Lung (tissue), 12 donors: ENCODE data around the gene ZNF106. TPM values are rescaled to one million over a fixed set of nuclear protein-coding genes. Genes with fewer than 3 reads are reported as not detected.

ENCODE experiments used
- ATAC-seq: fragments of 200-7000 bp; cut with Tn5 transposase; one replicate; pipeline ENCODE4 v1.9.1; 2020; ENCODE audit warnings: moderate number of reproducible peaks; ENCODE audit not compliant: insufficient read depth, low FRiP score
- DNase-seq, 3 donors: peaks; one replicate each; pipeline ENCODE4 v3.0.0-alpha.2; 2013 to 2017
- H3K27ac ChIP-seq, 2 donors: one replicate each; pipeline ENCODE4 v1.5.1; 2013; ENCODE audit warnings: mild to moderate bottlenecking in 2 of 2, moderate library complexity in 2 of 2, control low read depth in 1 of 2, inconsistent platforms in 1 of 2, low read depth in 1 of 2, low read length in 1 of 2
- H3K27me3 ChIP-seq, 3 donors: one replicate each; pipeline ENCODE4 v1.5.1; 2013; ENCODE audit warnings: low read length in 2 of 3; ENCODE audit not compliant: control insufficient read depth in 3 of 3, insufficient read depth in 3 of 3
- H3K36me3 ChIP-seq, 4 donors: one replicate each; pipeline ENCODE4 v1.5.1; 2013; ENCODE audit warnings: low read length in 4 of 4, mild to moderate bottlenecking in 1 of 4, moderate library complexity in 1 of 4; ENCODE audit not compliant: control insufficient read depth in 4 of 4, insufficient read depth in 4 of 4
- H3K4me1 ChIP-seq, 5 donors: one replicate each; pipeline ENCODE4 v1.5.1; 2013; ENCODE audit warnings: low read length in 5 of 5, mild to moderate bottlenecking in 2 of 5, moderate library complexity in 1 of 5; ENCODE audit not compliant: control insufficient read depth in 5 of 5, insufficient read depth in 5 of 5
- H3K4me3 ChIP-seq: one replicate; pipeline ENCODE4 v1.5.1; 2013; ENCODE audit warnings: mild to moderate bottlenecking, control low read depth, moderate library complexity
- H3K9ac ChIP-seq, 2 donors: one replicate each; pipeline ENCODE4 v1.5.1; 2013; ENCODE audit warnings: low read length in 2 of 2, control low read depth in 1 of 2; ENCODE audit not compliant: insufficient read depth in 1 of 2
- H3K9me3 ChIP-seq, 4 donors: one replicate each; pipeline ENCODE4 v1.5.1; 2013; ENCODE audit warnings: low read length in 3 of 4, mild to moderate bottlenecking in 1 of 4, moderate library complexity in 1 of 4; ENCODE audit not compliant: control insufficient read depth in 4 of 4, insufficient read depth in 3 of 4
- WGBS, 2 donors: extraction: QIAGEN DNeasy Blood & Tissue Kit; methylation state at CpG; one replicate each; pipeline ENCODE4 v1.1.7; 2013; 5-methylcytosine and 5-hydroxymethylcytosine counted together
- polyA plus RNA-seq, 2 donors: library from polyadenylated mRNA; stranded (reverse); fragments of 200-250 nt; gene quantifications; one replicate each; pipeline ENCODE4 v1.2.1, GENCODE V29; 2013
- total RNA-seq, 2 donors: library from RNA; depleted of rRNA in 1 of 2; stranded (reverse); fragments of >200 nt in 1 of 2; gene quantifications; one replicate each; pipeline ENCODE4 v1.2.1, GENCODE V29; 2014 to 2021
- TF ChIP-seq, protein P1 (sequence below): IDR thresholded peaks from 2 replicates; pipeline ENCODE4 v1.5.1; 2012; ENCODE audit warnings: mild to moderate bottlenecking; ENCODE audit errors: control extremely low read depth, extremely low read depth
- donor health status: control.
- donor health status: control.
- donor health status: Bipolar disorder and iron deficiency.
- donor health status: healthy.
- donor health status: DM: yes; HTN: yes; CAD: no.

Gene ZNF106
- total and polyA plus RNA-seq, 4 donors, result 10.9 to 67.5 (median 41.2) TPM

GRCh38 chr15:42392309-42393024 lies 98.5 kb downstream of the ZNF106 start:
- no peak for ATAC-seq
- 92 to 93% methylated on average over 11 of the region's 11 CpGs for WGBS, 2 donors

GRCh38 chr15:42387603-42388002 lies 103.3 kb downstream of the ZNF106 start:
- Histone ChIP-seq H3K9me3 (no peaks in the 10 kb centered on the region), H3K27me3 (no peaks in the 10 kb centered on the region), H3K36me3 (peaks cover 0 to 7% (median 0%) of the 10 kb centered on the region in 4 donors), H3K27ac (no peak overlapping the region), H3K4me3 (no peak overlapping the region), H3K9ac (no peak overlapping the region), H3K4me1 (peaks cover 0 to 17% (median 0%) of the 10 kb centered on the region in 5 donors)
- TF ChIP-seq, protein P1, sequence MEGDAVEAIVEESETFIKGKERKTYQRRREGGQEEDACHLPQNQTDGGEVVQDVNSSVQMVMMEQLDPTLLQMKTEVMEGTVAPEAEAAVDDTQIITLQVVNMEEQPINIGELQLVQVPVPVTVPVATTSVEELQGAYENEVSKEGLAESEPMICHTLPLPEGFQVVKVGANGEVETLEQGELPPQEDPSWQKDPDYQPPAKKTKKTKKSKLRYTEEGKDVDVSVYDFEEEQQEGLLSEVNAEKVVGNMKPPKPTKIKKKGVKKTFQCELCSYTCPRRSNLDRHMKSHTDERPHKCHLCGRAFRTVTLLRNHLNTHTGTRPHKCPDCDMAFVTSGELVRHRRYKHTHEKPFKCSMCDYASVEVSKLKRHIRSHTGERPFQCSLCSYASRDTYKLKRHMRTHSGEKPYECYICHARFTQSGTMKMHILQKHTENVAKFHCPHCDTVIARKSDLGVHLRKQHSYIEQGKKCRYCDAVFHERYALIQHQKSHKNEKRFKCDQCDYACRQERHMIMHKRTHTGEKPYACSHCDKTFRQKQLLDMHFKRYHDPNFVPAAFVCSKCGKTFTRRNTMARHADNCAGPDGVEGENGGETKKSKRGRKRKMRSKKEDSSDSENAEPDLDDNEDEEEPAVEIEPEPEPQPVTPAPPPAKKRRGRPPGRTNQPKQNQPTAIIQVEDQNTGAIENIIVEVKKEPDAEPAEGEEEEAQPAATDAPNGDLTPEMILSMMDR, result no peak
- no peak for ATAC-seq
- WGBS, 2 donors, result 53% methylated on average over 8 of the region's 8 CpGs
- DNase-seq, result peak in 1 of 3 donors; percentile 19

More at GRCh38 chr15:42392309-42393024, 98.5 kb downstream of the ZNF106 start:
- Histone ChIP-seq H3K36me3 (peaks cover 0 to 6% (median 0%) of the 10 kb centered on the region in 4 donors), H3K4me3 (no peak overlapping the region), H3K9ac (no peak overlapping the region), H3K27ac (no peak overlapping the region), H3K27me3 (no peaks in the 10 kb centered on the region), H3K9me3 (no peaks in the 10 kb centered on the region), H3K4me1 (peaks cover 0 to 8% (median 0%) of the 10 kb centered on the region in 5 donors)
- TF ChIP-seq, protein P1, result no peak
- no peak for DNase-seq

- peaks cover 0 to 17% (median 0%) of the 10 kb centered on the region in 5 donors for H3K4me1 ChIP-seq
- no peaks in the 10 kb centered on the region for H3K27me3 ChIP-seq
- no peaks in the 10 kb centered on the region for H3K9me3 ChIP-seq
- no peak overlapping the region for H3K4me3 ChIP-seq
- H3K36me3 ChIP-seq, result peaks cover 0 to 5% (median 0%) of the 10 kb centered on the region in 4 donors
- DNase-seq (peak in 2 of 3 donors; percentile 25 to 68), ATAC-seq (no peak)
- peak overlapping the region in 1 of 2 donors; percentile 71 for H3K27ac ChIP-seq
- TF ChIP-seq, protein P1, result no peak
- 59 to 65% methylated on average over 12 of the region's 12 CpGs for WGBS, 2 donors
- H3K9ac ChIP-seq, result no peak overlapping the region
Observed at GRCh38 chr15:42385980-42386700, 104.8 kb downstream of the ZNF106 start.
